H1 (cell line): ENCODE results near the gene ADAMTS14. TPM values are rescaled to one million over a fixed set of nuclear protein-coding genes. Genes with fewer than 3 reads are reported as not detected.
A peak's percentile ranks its signal among the peaks of the same experiment; 100 is the strongest.

Experiments used
- CTCF ChIA-PET: fragments of 300-600 bp; sonication (Branson Sonifier 250); formaldehyde crosslinking; loops from one replicate; lab custom pipeline; 2021; ENCODE audit not compliant: partially characterized antibody; lab: Charles Lee
- POLR2A ChIA-PET: fragments of 300-600 bp; sonication (Branson Sonifier 250); formaldehyde crosslinking; loops from one replicate; lab custom pipeline; 2021; ENCODE audit warnings: inconsistent platforms; ENCODE audit not compliant: partially characterized antibody; lab: Charles Lee
- DNase-seq, 2 experiments: peaks; one replicate each; pipeline versions ENCODE4 v3.0.0 to v3.0.0-alpha.2; 2010 to 2022; ENCODE audit warnings: low spot score in 2 of 2, low read depth in 1 of 2, mixed read lengths in 1 of 2
- FAIRE-seq: peaks from 2 replicates; lab custom pipeline; 2011; peaks lifted over from hg19 to GRCh38; lab: Jason Lieb, UNC
- H2AFZ ChIP-seq: 2 replicates; pipeline ENCODE4 v1.8.1; 2012; ENCODE audit warnings: low read length, inconsistent platforms
- H2AK5ac ChIP-seq: 2 replicates; pipeline ENCODE4 v1.6.1; 2013; ENCODE audit warnings: low read depth, low read length
- H2BK120ac ChIP-seq: replicated peaks from 2 replicates; pipeline ENCODE3; 2013; ENCODE audit warnings: low read depth, low read length, inconsistent platforms
- H2BK12ac ChIP-seq: 2 replicates; pipeline ENCODE4 v1.6.1; 2013; ENCODE audit warnings: low read depth, low read length
- H2BK15ac ChIP-seq: 2 replicates; pipeline ENCODE4 v1.6.1; 2013; ENCODE audit warnings: low read length
- H2BK20ac ChIP-seq: 2 replicates; pipeline ENCODE4 v1.6.1; 2013; ENCODE audit warnings: low read length
- H2BK5ac ChIP-seq: 2 replicates; pipeline ENCODE4 v1.6.1; 2013; ENCODE audit warnings: low read depth, low read length
- H3K14ac ChIP-seq: 2 replicates; pipeline ENCODE4 v1.6.1; 2013; ENCODE audit warnings: inconsistent platforms; ENCODE audit not compliant: insufficient read length
- H3K18ac ChIP-seq: 2 replicates; pipeline ENCODE4 v1.6.1; 2013; ENCODE audit warnings: low read length; ENCODE audit errors: extremely low read depth
- H3K23ac ChIP-seq: 2 replicates; pipeline ENCODE4 v1.6.1; 2013; ENCODE audit warnings: inconsistent platforms; ENCODE audit not compliant: insufficient read length
- H3K23me2 ChIP-seq: 2 replicates; pipeline ENCODE4 v1.6.1; 2013; ENCODE audit warnings: low read depth, low read length
- H3K27ac ChIP-seq: 2 replicates; pipeline ENCODE4 v1.6.1; 2011; ENCODE audit warnings: low read depth, low read length, inconsistent platforms
- H3K27me3 ChIP-seq, 4 experiments: replicated peaks in 1 of 4; 1 replicate in 1 of 4; 2 replicates in 3 of 4; pipeline versions ENCODE4 v1.6.1 to v1.8.1; 2011 to 2013; ENCODE audit warnings: low read length in 3 of 4, mild to moderate bottlenecking in 3 of 4, inconsistent platforms in 2 of 4, mixed read lengths in 2 of 4, moderate library complexity in 1 of 4; ENCODE audit not compliant: control insufficient read depth in 3 of 4, insufficient read depth in 3 of 4; ENCODE audit errors: extremely low read depth in 1 of 4
- H3K36me3 ChIP-seq, 4 experiments: 2 replicates each; pipeline versions ENCODE4 v1.6.1 to v1.8.1; 2011 to 2013; ENCODE audit warnings: mild to moderate bottlenecking in 4 of 4, low read length in 3 of 4, moderate library complexity in 2 of 4, control low read depth in 1 of 4, inconsistent platforms in 1 of 4; ENCODE audit not compliant: insufficient read depth in 4 of 4, control insufficient read depth in 2 of 4
- H3K4ac ChIP-seq: replicated peaks from 2 replicates; pipeline ENCODE3; 2013; ENCODE audit warnings: low read length, low read depth, mixed read lengths, inconsistent platforms; ENCODE audit not compliant: insufficient read length
- H3K4me1 ChIP-seq, 4 experiments: replicated peaks in 1 of 4; 1 replicate in 1 of 4; 2 replicates in 3 of 4; pipeline versions ENCODE4 v1.6.1 to v1.8.1; 2011 to 2013; ENCODE audit warnings: low read length in 3 of 4, inconsistent platforms in 2 of 4, mixed read lengths in 1 of 4; ENCODE audit not compliant: insufficient read depth in 4 of 4, control insufficient read depth in 3 of 4
- H3K4me2 ChIP-seq, 2 experiments: 2 replicates each; pipeline versions ENCODE4 v1.6.1 to v1.8.1; 2011 to 2013; ENCODE audit warnings: low read depth in 2 of 2, low read length in 2 of 2, control low read depth in 1 of 2, inconsistent platforms in 1 of 2, mild to moderate bottlenecking in 1 of 2; ENCODE audit not compliant: insufficient read depth in 1 of 2
- H3K4me3 ChIP-seq, 4 experiments: fragments of 200-600, 300-600 bp in 1 of 4; sonication (generic), shearing (Covaris generic), sonication (Bioruptor Twin) in 1 of 4; 2 replicates each; pipeline versions ENCODE4 v1.5.1 to v1.8.1; 2011 to 2016; ENCODE audit warnings: low read length in 4 of 4, low read depth in 3 of 4, control low read depth in 2 of 4, inconsistent platforms in 2 of 4, mild to moderate bottlenecking in 2 of 4, mixed read lengths in 1 of 4, moderate library complexity in 1 of 4; ENCODE audit not compliant: insufficient read depth in 2 of 4; ENCODE audit errors: extremely low read depth in 1 of 4
- H3K56ac ChIP-seq: replicated peaks from 2 replicates; pipeline ENCODE3; 2013; ENCODE audit warnings: low read depth, mild to moderate bottlenecking, mixed read lengths, low read length, inconsistent platforms; ENCODE audit not compliant: insufficient read length
- H3K79me1 ChIP-seq: 2 replicates; pipeline ENCODE4 v1.6.1; 2013; ENCODE audit warnings: low read depth, low read length, control low read depth
- H3K79me2 ChIP-seq, 2 experiments: 2 replicates each; pipeline versions ENCODE4 v1.6.1 to v1.8.1; 2012 to 2013; ENCODE audit warnings: low read length in 2 of 2, mild to moderate bottlenecking in 2 of 2, inconsistent platforms in 1 of 2; ENCODE audit not compliant: insufficient read depth in 2 of 2, control insufficient read depth in 1 of 2
- H3K9ac ChIP-seq, 4 experiments: replicated peaks in 1 of 4; 1 replicate in 1 of 4; 2 replicates in 3 of 4; pipeline versions ENCODE4 v1.6.1 to v1.8.1; 2011 to 2013; ENCODE audit warnings: low read depth in 3 of 4, low read length in 3 of 4, control low read depth in 2 of 4, mild to moderate bottlenecking in 2 of 4, moderate library complexity in 2 of 4, inconsistent platforms in 1 of 4; ENCODE audit errors: extremely low read depth in 1 of 4
- H3K9me3 ChIP-seq, 2 experiments: 2 replicates each; pipeline versions ENCODE4 v1.6.1 to v1.8.1; 2012 to 2013; ENCODE audit warnings: mild to moderate bottlenecking in 2 of 2, moderate library complexity in 2 of 2, control low read depth in 1 of 2, inconsistent platforms in 1 of 2, low read depth in 1 of 2, low read length in 1 of 2, mixed read lengths in 1 of 2; ENCODE audit not compliant: insufficient read depth in 2 of 2
- H4K20me1 ChIP-seq, 2 experiments: replicated peaks in 1 of 2; 2 replicates each; pipeline versions ENCODE3 to v1.8.1; 2011 to 2013; ENCODE audit warnings: inconsistent platforms in 2 of 2, low read length in 2 of 2, mild to moderate bottlenecking in 1 of 2; ENCODE audit not compliant: insufficient read depth in 2 of 2, control insufficient read depth in 1 of 2
- H4K5ac ChIP-seq: 2 replicates; pipeline ENCODE4 v1.6.1; 2013; ENCODE audit warnings: low read length, low read depth, mixed read lengths, inconsistent platforms; ENCODE audit not compliant: insufficient read length
- H4K8ac ChIP-seq: 2 replicates; pipeline ENCODE4 v1.8.0; 2013; ENCODE audit warnings: mild to moderate bottlenecking, moderate library complexity, low read length, inconsistent platforms; ENCODE audit not compliant: insufficient read depth; ENCODE audit errors: extremely low read depth
- H4K91ac ChIP-seq: replicated peaks from 2 replicates; pipeline ENCODE3; 2013; ENCODE audit warnings: low read length, mixed read lengths, inconsistent platforms; ENCODE audit not compliant: insufficient read length
- CEBPB ChIP-seq: IDR thresholded peaks from 2 replicates; pipeline ENCODE4 v1.6.1; 2012; ENCODE audit warnings: low read depth, low read length
- JUND ChIP-seq: IDR thresholded peaks from 2 replicates; pipeline ENCODE4 v1.6.1; 2011; ENCODE audit warnings: mild to moderate bottlenecking, improper control_type of control experiment, low read length
- MAFK ChIP-seq: IDR thresholded peaks from 2 replicates; pipeline ENCODE4 v1.6.1; 2012; ENCODE audit warnings: low read depth, mild to moderate bottlenecking, improper control_type of control experiment, low read length
- WGBS, 2 experiments: shearing (Covaris generic) in 1 of 2; methylation state at CpG; one replicate each; pipeline versions ENCODE4 v1.1.6 to v1.1.7; 2013 to 2015; ENCODE audit warnings: low lambda C conversion rate in 2 of 2, mixed read lengths in 2 of 2, inconsistent platforms in 1 of 2, low coverage in 1 of 2, missing lambda C conversion rate in 1 of 2; ENCODE audit not compliant: insufficient replicate concordance in 2 of 2, insufficient coverage in 1 of 2, insufficient read length in 1 of 2; ENCODE audit errors: extremely low coverage in 1 of 2, missing lambda C conversion rate in 1 of 2; 5-methylcytosine and 5-hydroxymethylcytosine counted together
- polyA plus RNA-seq, 7 experiments: library from polyadenylated mRNA; depleted of rRNA in 3 of 7; stranded (reverse) in 5 of 7; unstranded in 2 of 7; fragments of >200 nt in 5 of 7; fragments of 200-250 nt in 2 of 7; gene quantifications; 1 replicate in 5 of 7; 2 replicates in 1 of 7; 4 replicates in 1 of 7; pipeline versions ENCODE4 v1.2.1 to v1.2.3, GENCODE V29; 2011 to 2013; ENCODE audit warnings: missing spikeins in 2 of 7, mixed read lengths in 2 of 7
- total RNA-seq: library from RNA; stranded (reverse); fragmentation: NEBNext Ultra II Directional; extraction: Animal tissue kit (Norgen Biotek cat#: 25700); gene quantifications from 2 replicates; pipeline ENCODE4 v1.2.1, GENCODE V29; 2021

ADAMTS14 gene
- total and polyA plus RNA-seq, 2 of the 8 experiments (the other 6 are each of a cell fraction or from before 2014, with no cell fraction given): 2.0 to 2.3 TPM

- H2AFZ ChIP-seq: no peak overlapping the region
- peak overlapping the region; percentile 60; the same call in 1 of the 2 replicates for H2BK12ac ChIP-seq
- ChIA-PET CTCF (interaction anchor here (1.2 kb wide), 1 partner anchor 48 kb away, joined by 3 read pairs; no protein-coding TSS in a partner anchor), POLR2A (no interaction called here)
- 93% methylated on average over 11 of the region's 11 CpGs; no CpG with 5 or more reads in 1 of the 2 experiments for WGBS, 2 experiments
- H3K23me2 ChIP-seq: no peaks in the 10 kb centered on the region; the same call in 1 of the 2 replicates
- no peak overlapping the region for H4K8ac ChIP-seq
- H2BK5ac ChIP-seq: 0 out of 2 replicates have a peak overlapping the region, but pooled peaks have one; percentile 16
- no peak overlapping the region for H2BK15ac ChIP-seq
- H2AK5ac ChIP-seq: no peak overlapping the region; the same call in 1 of the 2 replicates
- no peak overlapping the region for H3K4ac ChIP-seq
- H3K27ac ChIP-seq: no peak overlapping the region
- H4K91ac ChIP-seq: no peak overlapping the region
- no peaks in the 10 kb centered on the region; a peak in 1 of 8 replicates for H3K36me3 ChIP-seq
- H4K20me1 ChIP-seq: no peaks in the 10 kb centered on the region
- peaks cover 0 to 2% of the 10 kb centered on the region in 2 experiments; a peak in 1 of 4 replicates for H3K9me3 ChIP-seq
- H3K79me1 ChIP-seq: no peaks in the 10 kb centered on the region
- FAIRE-seq (no peak), DNase-seq (no peak)
- H3K4me2 ChIP-seq: no peak overlapping the region
- no peak overlapping the region for H3K4me3 ChIP-seq
- peaks cover 1 to 11% (median 7%) of the 10 kb centered on the region in 4 experiments for H3K4me1 ChIP-seq
- no peak overlapping the region for H4K5ac ChIP-seq
- no peak overlapping the region for H3K56ac ChIP-seq
- no peak overlapping the region for H3K18ac ChIP-seq
- H3K79me2 ChIP-seq: no peaks in the 10 kb centered on the region
- H3K14ac ChIP-seq: no peak overlapping the region
- H2BK20ac ChIP-seq: no peak overlapping the region
- no peak overlapping the region for H3K23ac ChIP-seq
- no peak overlapping the region for H3K9ac ChIP-seq
- H3K27me3 ChIP-seq: no peaks in the 10 kb centered on the region; a peak in 1 of 7 replicates
- no peak overlapping the region for H2BK120ac ChIP-seq
- TF ChIP-seq CEBPB (no peak), MAFK (no peak), JUND (no peak)
Measured at GRCh38 chr10:70690589-70690988, 18.3 kb downstream of the ADAMTS14 start.
